ENCODE measurements around the gene CPS1. TPM values are rescaled to one million over a fixed set of nuclear protein-coding genes. Genes with fewer than 3 reads are reported as not detected.

Gene CPS1
- polyA plus RNA-seq, 5 donors, result 2.5 to 13.1 (median 8.2) TPM

GRCh38 chr2:210681491-210681890 is 125.1 kb downstream of the CPS1 start:
- DNase-seq, result no peak

GRCh38 chr2:210686401-210686800 is 130.0 kb downstream of the CPS1 start:
- DNase-seq, result no peak

DNA sequence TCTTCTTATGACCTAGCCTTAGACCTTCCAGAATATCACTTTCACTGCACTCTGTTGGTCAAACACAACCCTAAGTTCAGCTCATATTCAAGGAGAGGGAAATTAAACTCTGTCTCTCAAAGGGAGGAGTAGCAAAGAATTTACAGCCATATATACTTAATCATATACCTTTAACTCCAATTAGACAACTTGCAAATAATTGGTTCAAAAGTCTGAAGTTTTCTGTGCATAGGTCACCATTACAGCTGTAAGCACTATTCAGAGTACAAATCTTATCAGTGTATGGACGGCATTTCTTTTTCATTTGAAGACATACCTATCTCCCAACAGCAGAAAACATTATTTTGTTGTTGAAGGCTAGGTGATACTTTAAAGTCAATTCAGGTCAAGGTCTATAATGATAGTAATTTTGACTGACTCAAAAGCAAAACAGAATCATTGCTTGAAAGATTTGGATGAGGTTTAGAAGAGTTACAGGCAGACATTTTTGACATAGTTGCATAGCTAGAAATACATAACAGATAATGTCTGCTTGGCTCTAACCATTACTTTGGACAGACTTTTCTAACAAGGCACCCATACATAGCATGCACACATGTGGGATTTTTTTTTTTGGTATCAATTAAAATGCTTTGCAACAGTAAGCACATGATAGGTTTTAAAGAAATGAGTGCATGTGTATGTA is 131.5 kb downstream of the CPS1 start:
- DNase-seq, result no peak

DNA sequence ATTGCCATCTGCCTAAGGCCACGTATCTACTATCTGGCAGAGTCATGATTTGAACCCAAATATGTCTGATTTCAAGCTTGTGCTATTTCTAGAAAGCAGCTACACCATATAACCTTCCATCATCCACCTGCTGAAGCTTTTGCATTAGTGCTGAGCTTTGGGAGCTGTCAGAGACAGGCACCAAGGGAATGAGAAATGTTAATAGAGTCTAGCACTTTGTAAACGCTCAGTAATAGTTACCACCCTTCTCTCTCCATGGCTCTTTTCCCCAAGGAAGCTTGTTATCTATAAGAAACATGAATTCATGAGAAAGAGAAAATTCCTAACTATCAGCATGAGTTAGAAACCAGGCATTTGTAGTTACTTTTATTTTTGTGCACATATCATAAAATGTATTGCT is 151.5 kb downstream of the CPS1 start:
- DNase-seq, result no peak

GRCh38 chr2:210713122-210713521 is 156.7 kb downstream of the CPS1 start:
- no peak for DNase-seq

- no peak for DNase-seq
These were observed 159.2 kb downstream of the CPS1 start for GRCh38 chr2:210715560-210716082.

DNA sequence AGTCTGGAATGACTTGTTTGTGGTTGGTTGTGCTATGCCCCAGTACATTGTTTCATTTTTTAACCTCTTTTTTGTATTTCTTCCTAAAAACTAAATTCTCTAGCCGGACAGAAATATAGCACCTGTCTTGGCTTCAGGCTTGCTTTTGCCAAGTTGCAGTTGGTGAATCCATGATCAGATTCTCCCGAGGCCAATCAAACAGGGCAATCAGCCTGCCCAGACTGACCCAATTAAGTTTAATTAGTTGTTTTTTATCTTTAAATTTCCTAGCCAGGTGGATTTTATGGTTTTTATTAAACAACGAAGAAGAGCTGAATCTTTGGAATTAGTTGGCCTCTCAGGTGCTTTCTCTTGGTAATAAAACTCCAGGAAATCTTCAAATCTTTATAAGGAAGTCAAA is 162.1 kb downstream of the CPS1 start:
- DNase-seq, result no peak

DNA sequence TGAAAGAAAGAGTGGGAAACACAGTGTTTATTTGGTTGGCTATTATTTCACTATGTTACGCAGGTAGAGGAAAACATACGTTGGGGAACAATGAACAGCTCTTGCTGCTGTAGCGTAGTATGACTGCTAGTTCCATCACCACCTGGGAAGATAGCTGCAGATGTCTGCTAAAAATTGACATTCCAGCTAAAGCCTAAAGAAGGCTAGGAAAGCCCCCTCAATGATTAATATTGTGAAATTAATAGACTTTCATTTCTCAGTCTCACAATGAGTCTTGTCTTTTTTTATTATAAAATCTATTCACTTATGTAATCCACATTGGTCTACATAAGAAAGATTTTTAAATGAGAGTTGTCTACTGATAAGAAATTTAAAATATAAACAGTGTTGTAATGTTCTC is 165.7 kb downstream of the CPS1 start:
- DNase-seq, result no peak

GRCh38 chr2:210727549-210727948 is 171.2 kb downstream of the CPS1 start:
- no peak for DNase-seq

Other genes with a start within 250 kb of the CPS1 start
- 100 to 1,000 TPM in 1 of 5 donors, 10 to 100 TPM in 1, 1 to 10 TPM in 1, under 1 TPM in 1, not detected in 1; 0.30 to 296 (median 7.0) TPM for gene MYL1, start 241.4 kb upstream of the CPS1 start, polyA plus RNA-seq (ENCODE audit: insufficient read depth in 1 of 5, insufficient read length in 5 of 5, low replicate concordance in 1 of 5)
- 10 to 100 TPM; 54.3 to 89.0 (median 76.3) TPM for gene LANCL1, start 79.8 kb upstream of the CPS1 start, polyA plus RNA-seq (ENCODE audit: insufficient read depth in 1 of 5, insufficient read length in 5 of 5, low replicate concordance in 1 of 5)